Measurements from ENCODE around the gene DDX18. TPM values are rescaled to one million over a fixed set of nuclear protein-coding genes. Genes with fewer than 3 reads are reported as not detected.

DDX18 gene
- total RNA-seq, 2 experiments from 2014 or later: 68.5 to 160 TPM

DNA sequence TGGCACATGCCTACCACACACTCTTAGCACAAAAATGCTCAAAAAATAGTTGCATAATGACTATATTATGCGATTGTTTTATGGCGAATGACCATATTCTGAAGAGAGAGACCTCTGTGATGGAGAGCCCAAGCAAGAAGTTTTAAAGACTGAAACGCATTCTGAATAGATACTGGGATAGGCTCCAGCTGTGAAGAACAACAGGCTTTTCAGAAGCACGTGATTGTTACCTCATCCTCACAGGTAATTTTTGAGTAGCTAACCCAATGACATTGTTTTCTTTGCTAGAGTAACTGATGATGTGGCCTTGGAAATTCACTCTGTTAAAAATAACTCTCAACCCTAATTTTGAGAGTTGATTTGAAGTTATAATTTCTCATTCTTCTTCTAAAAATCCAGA lies 2.0 kb upstream of the DDX18 start:
- DNase-seq (ENCODE audit: low spot score): no peak
- H3K9me2 ChIP-seq (ENCODE audit: insufficient read depth, low read length): no peaks in the 10 kb centered on the region
- H3K4me2 ChIP-seq (ENCODE audit: low read length): no peak overlapping the region
- ChIA-PET CTCF (ENCODE audit: unreplicated experiment) (interaction anchor here (0.9 to 1.5 kb wide), 3 partner anchors 120 to 190 kb away, joined by 3 to 8 read pairs (median 4); no protein-coding TSS in a partner anchor), POLR2A (interaction anchor here (0.7 to 2.8 kb wide), 3 partner anchors 149 to 191 kb away, joined by 4 to 25 read pairs (median 4); no protein-coding TSS in a partner anchor)
- TF ChIP-seq CTCF (conservative IDR thresholded peaks at IDR 0.05; ENCODE audit: low read length) (no peak), EZH2phosphoT487 (IDR thresholded peaks at IDR 0.05; ENCODE audit: borderline replicate concordance, low read depth, low read length) (no peak)
- intact Hi-C loops (cut with micrococcal nuclease; ENCODE audit: unreplicated experiment): loop anchor here (5.0 kb wide), 1 partner anchor 375 kb away; no protein-coding TSS in a partner anchor
- peaks cover 24% of the 10 kb centered on the region for H3K36me3 ChIP-seq (ENCODE audit: insufficient read depth, low read length)
- H3K4me1 ChIP-seq (ENCODE audit: insufficient read depth, low read length, poor library complexity, severe bottlenecking): peaks cover 25% of the 10 kb centered on the region
- H3K9me3 ChIP-seq (ENCODE audit: low read length): no peaks in the 10 kb centered on the region
- no peak overlapping the region for H2AFZ ChIP-seq (ENCODE audit: low read length)
- H4K20me1 ChIP-seq (ENCODE audit: insufficient read depth, low read length): peaks cover 17% of the 10 kb centered on the region
- BruUV-seq (replicated peaks): no TSS peak
- peaks cover 35% of the 10 kb centered on the region for H3K79me2 ChIP-seq (ENCODE audit: insufficient read depth, low read depth, low read length)
- H3K27ac ChIP-seq (ENCODE audit: low read depth, low read length, poor library complexity, severe bottlenecking): no peak overlapping the region
- H3K4me3 ChIP-seq (ENCODE audit: low read depth, low read length, poor library complexity, severe bottlenecking): no peak overlapping the region

DNA sequence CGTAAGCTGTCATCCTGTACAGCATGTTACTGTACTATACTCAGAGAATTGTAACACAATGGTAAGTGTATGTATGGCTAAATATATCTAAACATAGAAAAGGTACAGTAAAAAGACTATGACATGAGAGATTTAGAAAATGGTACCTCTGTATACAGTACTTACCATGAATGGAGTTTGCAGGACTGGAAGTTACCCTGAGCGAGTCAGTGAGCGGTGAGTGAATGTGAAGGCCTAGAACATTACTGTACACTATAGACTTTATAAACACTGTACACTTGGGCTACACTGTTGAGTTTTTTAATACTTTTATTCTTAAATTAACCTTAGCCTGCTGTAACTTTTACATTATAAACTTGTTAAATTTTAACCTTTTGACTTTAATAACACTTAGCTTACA lies 1.5 kb downstream of the DDX18 start:
- H3K4me2 ChIP-seq (ENCODE audit: low read length): peak overlapping the region; percentile 91
- peak overlapping the region; percentile 86 for H3K27ac ChIP-seq (ENCODE audit: low read depth, low read length, poor library complexity, severe bottlenecking)
- no peaks in the 10 kb centered on the region for H3K9me2 ChIP-seq (ENCODE audit: insufficient read depth, low read length)
- intact Hi-C loops (cut with micrococcal nuclease; ENCODE audit: unreplicated experiment): loop anchor here (2.0 kb wide), 1 partner anchor 245 kb away; no protein-coding TSS in a partner anchor
- H2AFZ ChIP-seq (ENCODE audit: low read length): no peak overlapping the region
- ChIA-PET CTCF (ENCODE audit: unreplicated experiment) (no interaction called here), POLR2A (interaction anchor here (0.6 to 1.9 kb wide), 7 partner anchors 12 to 1612 kb away, joined by 3 to 5 read pairs (median 4); no protein-coding TSS in a partner anchor)
- no peak for DNase-seq (ENCODE audit: low spot score)
- TF ChIP-seq EZH2phosphoT487 (IDR thresholded peaks at IDR 0.05; ENCODE audit: borderline replicate concordance, low read depth, low read length): no peak
- no peak for TF ChIP-seq CTCF (conservative IDR thresholded peaks at IDR 0.05; ENCODE audit: low read length)
- H4K20me1 ChIP-seq (ENCODE audit: insufficient read depth, low read length): peaks cover 26% of the 10 kb centered on the region
- H3K79me2 ChIP-seq (ENCODE audit: insufficient read depth, low read depth, low read length): peaks cover 64% of the 10 kb centered on the region
- H3K4me3 ChIP-seq (ENCODE audit: low read depth, low read length, poor library complexity, severe bottlenecking): peak overlapping the region; percentile 90
- peaks cover 35% of the 10 kb centered on the region for H3K4me1 ChIP-seq (ENCODE audit: insufficient read depth, low read length, poor library complexity, severe bottlenecking)
- H3K9me3 ChIP-seq (ENCODE audit: low read length): no peaks in the 10 kb centered on the region
- no TSS peak for BruUV-seq (replicated peaks)
- H3K36me3 ChIP-seq (ENCODE audit: insufficient read depth, low read length): peaks cover 59% of the 10 kb centered on the region

DNA sequence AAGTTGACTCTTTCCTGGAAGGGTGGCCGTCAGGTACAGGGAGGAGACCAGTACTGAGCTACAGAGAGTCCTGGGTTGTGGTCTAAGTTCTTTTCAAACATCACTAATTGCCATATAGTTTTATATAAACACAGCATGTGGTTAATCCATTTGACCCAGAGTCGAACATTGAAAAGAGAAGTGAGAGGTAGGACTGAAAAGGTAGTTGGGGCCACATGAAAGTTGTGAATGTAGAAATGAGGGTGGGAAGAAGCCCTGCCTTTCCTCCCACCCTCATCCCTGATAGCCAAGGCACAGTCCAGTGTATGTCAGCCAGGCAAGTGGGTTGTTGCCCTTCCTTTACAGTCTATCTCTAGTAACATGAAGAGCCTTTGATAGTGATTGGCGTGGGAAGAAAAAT lies 4.4 kb downstream of the DDX18 start:
- peaks cover 61% of the 10 kb centered on the region for H3K79me2 ChIP-seq (ENCODE audit: insufficient read depth, low read depth, low read length)
- no peak overlapping the region for H2AFZ ChIP-seq (ENCODE audit: low read length)
- H4K20me1 ChIP-seq (ENCODE audit: insufficient read depth, low read length): peaks cover 26% of the 10 kb centered on the region
- H3K27ac ChIP-seq (ENCODE audit: low read depth, low read length, poor library complexity, severe bottlenecking): no peak overlapping the region
- H3K4me3 ChIP-seq (ENCODE audit: low read depth, low read length, poor library complexity, severe bottlenecking): no peak overlapping the region
- intact Hi-C loops (cut with micrococcal nuclease; ENCODE audit: unreplicated experiment): no loop called here
- H3K36me3 ChIP-seq (ENCODE audit: insufficient read depth, low read length): peaks cover 89% of the 10 kb centered on the region
- no peak overlapping the region for H3K4me2 ChIP-seq (ENCODE audit: low read length)
- TF ChIP-seq CTCF (conservative IDR thresholded peaks at IDR 0.05; ENCODE audit: low read length) (no peak), EZH2phosphoT487 (IDR thresholded peaks at IDR 0.05; ENCODE audit: borderline replicate concordance, low read depth, low read length) (no peak)
- H3K9me2 ChIP-seq (ENCODE audit: insufficient read depth, low read length): no peaks in the 10 kb centered on the region
- no peak for DNase-seq (ENCODE audit: low spot score)
- H3K9me3 ChIP-seq (ENCODE audit: low read length): no peaks in the 10 kb centered on the region
- ChIA-PET CTCF (ENCODE audit: unreplicated experiment) (no interaction called here), POLR2A (no interaction called here)
- H3K4me1 ChIP-seq (ENCODE audit: insufficient read depth, low read length, poor library complexity, severe bottlenecking): peaks cover 32% of the 10 kb centered on the region
- no TSS peak for BruUV-seq (replicated peaks)
